ENCODE results near the gene SH3GL1. TPM values are rescaled to one million over a fixed set of nuclear protein-coding genes. Genes with fewer than 3 reads are reported as not detected.

The SH3GL1 gene
- polyA plus RNA-seq, 2 of the 4 experiments (the other 2 are of a cell fraction) = 20.1 to 34.7 TPM

DNA sequence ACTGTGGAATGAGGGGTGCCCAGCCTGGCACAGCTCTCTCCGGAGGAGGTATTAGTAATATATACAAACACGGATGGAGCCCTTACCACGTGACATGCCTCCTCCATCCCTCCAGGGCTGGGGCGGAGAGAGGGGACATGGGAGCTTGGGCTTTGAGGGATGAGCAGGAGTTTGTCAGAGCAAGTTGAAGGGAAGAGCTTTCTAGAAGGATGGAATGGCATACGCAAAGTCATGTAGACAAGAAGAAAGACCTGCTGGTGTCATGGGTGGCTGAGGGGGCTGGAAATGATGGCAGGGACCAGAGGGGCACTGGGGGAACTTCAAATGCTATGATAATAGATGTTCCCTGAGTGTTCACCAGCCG lies 54.3 kb downstream of the SH3GL1 start:
- CTCF ChIA-PET = no interaction called here
- 98% methylated on average over 3 of the region's 6 CpGs for WGBS (ENCODE audit: missing lambda C conversion rate)
- no peak overlapping the region for H3K4me3 ChIP-seq
- no peaks in the 10 kb centered on the region for H3K9me3 ChIP-seq
- DNase-seq (ENCODE audit: low read depth in 1 of 2, low spot score in 1 of 2) (no peak), ATAC-seq (no peak), FAIRE-seq (no peak)
- POLR2A ChIA-PET = no interaction called here
- H3K27ac ChIP-seq = no peak overlapping the region
- H3K4me2 ChIP-seq = no peak overlapping the region
- TF ChIP-seq CHD2 (IDR thresholded peaks at IDR 0.05; ENCODE audit: low read length, partially characterized antibody) (no peak), HDAC2 (IDR thresholded peaks at IDR 0.05) (no peak), ZC3H11A (IDR thresholded peaks at IDR 0.05) (no peak), ESRRA (IDR thresholded peaks at IDR 0.05; ENCODE audit: borderline replicate concordance, low read length) (no peak), CBX8 (IDR thresholded peaks at IDR 0.05) (no peak), CEBPB (IDR thresholded peaks at IDR 0.05) (no peak), CBX2 (IDR thresholded peaks at IDR 0.05; ENCODE audit: borderline replicate concordance, low read depth) (no peak), RARB (CRISPR knock-in tag; IDR thresholded peaks at IDR 0.05) (no peak), MAFK (IDR thresholded peaks at IDR 0.05; ENCODE audit: partially characterized antibody) (no peak)
- TF ChIP-seq, protein P1, sequence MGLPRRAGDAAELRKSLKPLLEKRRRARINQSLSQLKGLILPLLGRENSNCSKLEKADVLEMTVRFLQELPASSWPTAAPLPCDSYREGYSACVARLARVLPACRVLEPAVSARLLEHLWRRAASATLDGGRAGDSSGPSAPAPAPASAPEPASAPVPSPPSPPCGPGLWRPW (IDR thresholded peaks at IDR 0.05) = no peak
- TF ChIP-seq, protein P2, sequence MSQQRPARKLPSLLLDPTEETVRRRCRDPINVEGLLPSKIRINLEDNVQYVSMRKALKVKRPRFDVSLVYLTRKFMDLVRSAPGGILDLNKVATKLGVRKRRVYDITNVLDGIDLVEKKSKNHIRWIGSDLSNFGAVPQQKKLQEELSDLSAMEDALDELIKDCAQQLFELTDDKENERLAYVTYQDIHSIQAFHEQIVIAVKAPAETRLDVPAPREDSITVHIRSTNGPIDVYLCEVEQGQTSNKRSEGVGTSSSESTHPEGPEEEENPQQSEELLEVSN (IDR thresholded peaks at IDR 0.05; ENCODE audit: borderline replicate concordance, low read depth) = no peak
- peaks cover 8% of the 10 kb centered on the region; the same call in 1 of the 3 replicates for H3K4me1 ChIP-seq

GRCh38 chr19:4345342-4346019 lies 54.9 kb downstream of the SH3GL1 start:
- CTCF ChIA-PET = interaction anchor here (3.6 kb wide), 1 partner anchor 7 kb away, joined by 32 read pairs; no protein-coding TSS in a partner anchor
- POLR2A ChIA-PET = no interaction called here
- H3K9me3 ChIP-seq = no peaks in the 10 kb centered on the region
- 88% methylated on average over 8 of the region's 15 CpGs for WGBS (ENCODE audit: missing lambda C conversion rate)
- H3K4me1 ChIP-seq = peaks cover 8% of the 10 kb centered on the region; the same call in 1 of the 3 replicates
- no peak for TF ChIP-seq TP53 (CRISPR knock-in tag; IDR thresholded peaks at IDR 0.05)
- no peak for TF ChIP-seq RNF2 (IDR thresholded peaks at IDR 0.05; ENCODE audit: borderline replicate concordance, low read depth)
- TF ChIP-seq HOXA7 (CRISPR knock-in tag; IDR thresholded peaks at IDR 0.05) = no peak
- TF ChIP-seq RCOR1 (IDR thresholded peaks at IDR 0.05; ENCODE audit: low read depth, low read length) = no peak
- TF ChIP-seq CHD2 (IDR thresholded peaks at IDR 0.05; ENCODE audit: low read length, partially characterized antibody) = no peak
- TF ChIP-seq POLR2AphosphoS2 (conservative IDR thresholded peaks at IDR 0.05; ENCODE audit: low read length) = no peak
- no peak for TF ChIP-seq BHLHE40 (IDR thresholded peaks at IDR 0.05; ENCODE audit: low read depth, low read length)
- no peak for TF ChIP-seq NFE2L2 (conservative IDR thresholded peaks at IDR 0.05; ENCODE audit: low read length)
- TF ChIP-seq KDM1A (IDR thresholded peaks at IDR 0.05; ENCODE audit: low read depth) = no peak
- no peak for TF ChIP-seq RAD21 (conservative IDR thresholded peaks at IDR 0.05 in 1 of 2, IDR thresholded peaks at IDR 0.05 in 1 of 2)
- TF ChIP-seq USF2 (IDR thresholded peaks at IDR 0.05) = no peak
- TF ChIP-seq JUNB (IDR thresholded peaks at IDR 0.05) = no peak
- TF ChIP-seq HOXB13 (CRISPR knock-in tag; IDR thresholded peaks at IDR 0.05; ENCODE audit: low read depth) = no peak
- TF ChIP-seq SMC3 (IDR thresholded peaks at IDR 0.05) = no peak
- TF ChIP-seq SREBF2 (IDR thresholded peaks at IDR 0.05) = no peak
- TF ChIP-seq CEBPB (IDR thresholded peaks at IDR 0.05) = no peak
- no peak for TF ChIP-seq NR3C1 (IDR thresholded peaks at IDR 0.05)
- TF ChIP-seq MAFK (IDR thresholded peaks at IDR 0.05; ENCODE audit: partially characterized antibody) = no peak
- TF ChIP-seq, protein P3, sequence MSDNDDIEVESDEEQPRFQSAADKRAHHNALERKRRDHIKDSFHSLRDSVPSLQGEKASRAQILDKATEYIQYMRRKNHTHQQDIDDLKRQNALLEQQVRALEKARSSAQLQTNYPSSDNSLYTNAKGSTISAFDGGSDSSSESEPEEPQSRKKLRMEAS (IDR thresholded peaks at IDR 0.05) = no peak
- no peak overlapping the region for H3K4me2 ChIP-seq
- DNase-seq (ENCODE audit: low read depth in 1 of 2, low spot score in 1 of 2) (no peak), ATAC-seq (no peak), FAIRE-seq (no peak)
- no peak overlapping the region for H3K4me3 ChIP-seq
- no peak overlapping the region for H3K27ac ChIP-seq
